Spleen (tissue), 11 donors: ENCODE data around the gene PACRG. TPM values are rescaled to one million over a fixed set of nuclear protein-coding genes. Genes with fewer than 3 reads are reported as not detected.

Source experiments
- DNase-seq: peaks from one replicate; pipeline ENCODE4 v3.0.0-alpha.2; 2020
- H3K27ac ChIP-seq, 8 donors: fragments of 200-600 bp; sonication (generic) in 7 of 8; 1 replicate in 4 of 8; 2 replicates in 4 of 8; pipeline versions ENCODE4 v1.5.0 to v1.8.0; 2016 to 2021; ENCODE audit warnings: inconsistent platforms in 4 of 8, mild to moderate bottlenecking in 4 of 8, moderate library complexity in 1 of 8
- H3K27me3 ChIP-seq, 7 donors: fragments of 200-600 bp; sonication (generic) in 6 of 7; replicated peaks in 1 of 7; 1 replicate in 4 of 7; 2 replicates in 3 of 7; pipeline versions ENCODE4 v1.5.0 to v1.8.0; 2016 to 2021; ENCODE audit warnings: inconsistent platforms in 3 of 7, mild to moderate bottlenecking in 1 of 7
- H3K36me3 ChIP-seq, 6 donors: fragments of 200-600 bp; sonication (generic) in 5 of 6; 1 replicate in 4 of 6; 2 replicates in 2 of 6; pipeline versions ENCODE4 v1.5.0 to v1.8.0; 2016 to 2021; ENCODE audit warnings: inconsistent platforms in 2 of 6
- H3K4me1 ChIP-seq, 6 donors: fragments of 200-600 bp; sonication (generic) in 5 of 6; 1 replicate in 3 of 6; 2 replicates in 3 of 6; pipeline versions ENCODE4 v1.5.0 to v1.8.0; 2016 to 2021; ENCODE audit warnings: inconsistent platforms in 3 of 6
- H3K4me3 ChIP-seq, 8 donors: fragments of 200-600 bp; sonication (generic) in 7 of 8; 1 replicate in 4 of 8; 2 replicates in 4 of 8; pipeline versions ENCODE4 v1.5.0 to v1.8.0; 2016 to 2021; ENCODE audit warnings: inconsistent platforms in 4 of 8, mild to moderate bottlenecking in 4 of 8, moderate library complexity in 2 of 8
- H3K9me3 ChIP-seq, 8 donors: fragments of 200-600 bp; sonication (generic) in 7 of 8; 1 replicate in 4 of 8; 2 replicates in 4 of 8; pipeline versions ENCODE4 v1.5.0 to v1.8.0; 2016 to 2021; ENCODE audit warnings: inconsistent platforms in 4 of 8
- CTCF ChIP-seq, 11 experiments: fragments of 200-600 bp in 7 of 11; fragments of 450-650 bp in 4 of 11; sonication (generic) in 4 of 11; IDR thresholded peaks in 8 of 11; conservative IDR thresholded peaks in 3 of 11; 1 replicate in 7 of 11; 2 replicates in 4 of 11; pipeline versions ENCODE4 v1.4.0 to v1.8.0; 2016 to 2021; ENCODE audit warnings: antibody characterized with exemption in 11 of 11, inconsistent platforms in 4 of 11, mild to moderate bottlenecking in 1 of 11
- POLR2A ChIP-seq, 3 donors: fragments of 450-650 bp; IDR thresholded peaks; one replicate each; pipeline ENCODE4 v1.5.1; 2017; ENCODE audit warnings: antibody characterized with exemption in 3 of 3, mild to moderate bottlenecking in 1 of 3
- POLR2AphosphoS5 ChIP-seq, 3 donors: sonication (generic); formaldehyde crosslinking; IDR thresholded peaks; one replicate each; pipeline ENCODE4 v1.5.1; 2017; ENCODE audit warnings: antibody characterized with exemption in 3 of 3
- WGBS, 5 donors: extraction: QIAGEN DNeasy Blood & Tissue Kit in 3 of 5; methylation state at CpG; one replicate each; pipeline versions ENCODE4 v1.1.5 to v1.1.7; 2013 to 2018; 5-methylcytosine and 5-hydroxymethylcytosine counted together
- intact Hi-C: fragments of 100-400 bp; cut with DNase I; formaldehyde crosslinking; loops from one replicate; pipeline ENCODE4 v1.15.0; 2023; ENCODE audit warnings: low total_unique reads
- polyA plus RNA-seq, 3 donors: library from polyadenylated mRNA; stranded (reverse); fragments of 200-250 nt; gene quantifications; one replicate each; pipeline ENCODE4 v1.2.1, GENCODE V29; 2013
- total RNA-seq, 7 donors: library from RNA; depleted of rRNA in 3 of 7; stranded (reverse); fragments of >200 nt in 3 of 7; fragmentation: NEBNext Ultra II Directional in 4 of 7; extraction: Animal tissue kit (Norgen Biotek cat#: 25700) in 4 of 7; gene quantifications; one replicate each; pipeline versions ENCODE4 v1.1.0 to v1.2.1, GENCODE V29; 2016 to 2021
- donor health status: healthy with polysubstance abuse.
- donor health status: DM: no; HTN: no; CAD: no; lungs with moderate emphysema.
- donor health status: DM: no; HTN: no; CAD: no.
- donor health status: Bipolar disorder and iron deficiency.
- donor health status: healthy.
- donor health status: DM: no; HTN: no; CAD: no.
- donor health status: DM: yes; HTN: yes; CAD: no.

Gene PACRG
- total and polyA plus RNA-seq, 10 donors, result 0.32 to 2.0 (median 1.0) TPM; not detected in 5

- Histone ChIP-seq H3K4me3 (peak overlapping the region in 2 of 8 donors; percentile 10 to 46), H3K9me3 (no peaks in the 10 kb centered on the region), H3K27ac (peak overlapping the region in 7 of 8 donors; percentile 55 to 75 (median 63)), H3K27me3 (no peaks in the 10 kb centered on the region), H3K4me1 (peaks cover 0 to 17% (median 7%) of the 10 kb centered on the region in 6 donors), H3K36me3 (no peaks in the 10 kb centered on the region)
- intact Hi-C loops, result no loop called here
- TF ChIP-seq POLR2A (IDR thresholded peaks at IDR 0.05) (no peak), CTCF (IDR thresholded peaks at IDR 0.05 in 8 of 11, conservative IDR thresholded peaks at IDR 0.05 in 3 of 11) (no peak), POLR2AphosphoS5 (IDR thresholded peaks at IDR 0.05) (peak in 1 of 3 donors; percentile 37)
- WGBS, 5 donors, result 10 to 14% (median 11%) methylated on average over 6 of the region's 6 CpGs
- DNase-seq, result no peak
These were observed 21.5 kb upstream of the PACRG start for GRCh38 chr6:162706232-162706631.

DNA sequence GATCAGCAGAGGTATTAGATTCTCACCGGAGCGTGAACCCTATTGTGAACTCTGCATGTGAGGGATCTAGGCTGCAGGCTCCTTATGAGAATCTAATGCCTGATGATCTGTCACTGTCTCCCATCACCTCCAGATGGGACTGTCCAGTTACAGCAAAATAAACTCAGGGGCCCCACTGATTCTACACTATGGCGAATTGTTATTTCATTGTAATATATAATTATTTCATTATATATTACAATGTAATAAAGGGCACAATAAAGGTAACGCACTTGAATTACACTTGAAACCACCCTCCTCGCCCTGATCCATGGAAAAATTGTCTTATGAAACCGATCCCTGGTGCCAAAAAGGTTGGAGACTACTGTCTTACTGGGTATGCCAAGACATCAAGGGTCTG lies 18.8 kb upstream of the PACRG start:
- H3K27me3 ChIP-seq, result no peaks in the 10 kb centered on the region
- intact Hi-C loops, result no loop called here
- H3K4me1 ChIP-seq, result peaks cover 0 to 17% (median 7%) of the 10 kb centered on the region in 6 donors
- no peak overlapping the region for H3K27ac ChIP-seq
- H3K36me3 ChIP-seq, result no peaks in the 10 kb centered on the region
- no peaks in the 10 kb centered on the region for H3K9me3 ChIP-seq
- TF ChIP-seq POLR2AphosphoS5 (IDR thresholded peaks at IDR 0.05) (no peak), POLR2A (IDR thresholded peaks at IDR 0.05) (no peak), CTCF (IDR thresholded peaks at IDR 0.05 in 8 of 11, conservative IDR thresholded peaks at IDR 0.05 in 3 of 11) (no peak)
- DNase-seq, result no peak
- WGBS, 5 donors, result 91 to 98% (median 93%) methylated on average over 6 of the region's 6 CpGs
- no peak overlapping the region for H3K4me3 ChIP-seq

- no peak overlapping the region for H3K4me3 ChIP-seq
- intact Hi-C loops, result no loop called here
- H3K27me3 ChIP-seq, result no peaks in the 10 kb centered on the region
- no peaks in the 10 kb centered on the region for H3K36me3 ChIP-seq
- H3K27ac ChIP-seq, result no peak overlapping the region
- no peak for DNase-seq
- WGBS, 5 donors, result 84 to 92% (median 87%) methylated on average over 4 of the region's 4 CpGs
- H3K4me1 ChIP-seq, result peaks cover 0 to 17% (median 7%) of the 10 kb centered on the region in 6 donors
- H3K9me3 ChIP-seq, result no peaks in the 10 kb centered on the region
- TF ChIP-seq POLR2AphosphoS5 (IDR thresholded peaks at IDR 0.05) (no peak), CTCF (IDR thresholded peaks at IDR 0.05 in 8 of 11, conservative IDR thresholded peaks at IDR 0.05 in 3 of 11) (no peak), POLR2A (IDR thresholded peaks at IDR 0.05) (no peak)
These were observed 18.3 kb upstream of the PACRG start for GRCh38 chr6:162709431-162709830.

DNA sequence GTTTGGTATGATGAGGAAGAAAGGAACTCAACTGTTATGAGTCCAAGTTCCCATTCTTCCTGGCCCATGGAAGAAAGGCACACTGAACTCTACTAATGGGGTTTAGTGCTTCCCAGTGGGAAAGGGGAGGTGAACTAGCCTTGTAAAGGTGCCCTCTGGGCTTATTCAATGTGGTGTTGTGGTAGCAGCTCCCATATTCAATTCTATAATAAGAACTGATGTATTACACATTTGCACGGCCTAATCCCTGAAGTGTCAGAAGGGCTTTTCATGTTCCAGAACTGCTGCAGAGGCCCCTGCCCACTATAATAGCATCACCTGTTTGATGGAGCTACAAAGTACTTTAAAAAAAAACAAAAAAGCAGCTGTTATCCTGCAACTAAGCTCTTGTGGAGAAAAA lies 17.4 kb upstream of the PACRG start:
- no peaks in the 10 kb centered on the region for H3K27me3 ChIP-seq
- H3K4me3 ChIP-seq, result no peak overlapping the region
- H3K4me1 ChIP-seq, result peaks cover 0 to 16% (median 7%) of the 10 kb centered on the region in 6 donors
- H3K9me3 ChIP-seq, result no peaks in the 10 kb centered on the region
- TF ChIP-seq CTCF (IDR thresholded peaks at IDR 0.05 in 8 of 11, conservative IDR thresholded peaks at IDR 0.05 in 3 of 11), result no peak
- no peak for TF ChIP-seq POLR2AphosphoS5 (IDR thresholded peaks at IDR 0.05)
- TF ChIP-seq POLR2A (IDR thresholded peaks at IDR 0.05), result no peak
- intact Hi-C loops, result no loop called here
- no peak for DNase-seq
- H3K27ac ChIP-seq, result no peak overlapping the region
- WGBS, 5 donors, result 87 to 100% (median 92%) methylated on average over 1 of the region's 1 CpG
- H3K36me3 ChIP-seq, result no peaks in the 10 kb centered on the region
